HCT116 (cell line): ENCODE data around the gene AMER3. TPM values are rescaled to one million over a fixed set of nuclear protein-coding genes. Genes with fewer than 3 reads are reported as not detected.

ENCODE experiments used
- ATAC-seq: fragments of 200-7000 bp; cut with Tn5 transposase; 2 replicates; pipeline ENCODE4 v1.9.1; 2020; ENCODE audit warnings: mild to moderate bottlenecking, moderate library complexity
- BruUV-seq: library from RNA; stranded (reverse); fragments of 400-500 nt; replicated peaks from 2 replicates; lab custom pipeline; 2021; lab: Mats Ljungman, UMichigan
- CTCF ChIA-PET: fragments of 300-600 bp; sonication (Branson Sonifier 250); formaldehyde crosslinking; loops from one replicate; lab custom pipeline; 2021; ENCODE audit warnings: antibody characterized with exemption; lab: Charles Lee
- POLR2A ChIA-PET: fragments of 300-600, 350-600 bp; sonication (Branson Sonifier 250); formaldehyde crosslinking; loops from one replicate; lab custom pipeline; 2021; ENCODE audit warnings: antibody characterized with exemption; lab: Charles Lee
- RAD21 ChIA-PET, 2 experiments: fragments of 300-600 bp; sonication (Branson Sonifier 250); formaldehyde crosslinking; loops; one replicate each; lab custom pipeline; 2023; ENCODE audit warnings: low total read pairs in 2 of 2; ENCODE audit not compliant: uncharacterized antibody in 2 of 2, unreplicated experiment in 2 of 2, low non-redundant PET in 1 of 2; lab: Charles Lee
- DNase-seq: peaks from one replicate; pipeline ENCODE4 v3.0.0-alpha.2; 2010; ENCODE audit warnings: low read depth, low spot score
- H2AFZ ChIP-seq: fragments of 200-600 bp; shearing (Covaris generic), sonication (generic); 2 replicates; pipeline ENCODE4 v1.6.1; 2017; ENCODE audit warnings: low read depth, mixed run types, mixed read lengths, antibody characterized with exemption, low read length; ENCODE audit not compliant: poor library complexity, severe bottlenecking
- H3K27ac ChIP-seq: 2 replicates; pipeline ENCODE4 v1.5.1; 2012; ENCODE audit warnings: low read depth, low read length
- H3K27me3 ChIP-seq: fragments of 200-600 bp; sonication (generic); 2 replicates; pipeline ENCODE4 v1.6.1; 2016; ENCODE audit warnings: mixed run types, low read length, mixed read lengths; ENCODE audit not compliant: insufficient read depth
- H3K36me3 ChIP-seq, 2 experiments: fragments of 200-500 bp in 1 of 2; fragments of 200-600 bp in 1 of 2; sonication (Bioruptor generic) in 1 of 2; sonication (generic) in 1 of 2; 2 replicates each; pipeline versions ENCODE4 v1.5.1 to v1.6.1; 2014 to 2016; ENCODE audit warnings: low read length in 2 of 2, inconsistent platforms in 1 of 2, mixed read lengths in 1 of 2, mixed run types in 1 of 2; ENCODE audit not compliant: insufficient read depth in 2 of 2, control insufficient read depth in 1 of 2
- H3K4me1 ChIP-seq, 2 experiments: fragments of 200-600 bp in 1 of 2; sonication (generic) in 1 of 2; 2 replicates each; pipeline versions ENCODE4 v1.5.1 to v1.6.1; 2012 to 2017; ENCODE audit warnings: low read length in 2 of 2, inconsistent platforms in 1 of 2, mild to moderate bottlenecking in 1 of 2, mixed read lengths in 1 of 2, mixed run types in 1 of 2, moderate library complexity in 1 of 2; ENCODE audit not compliant: insufficient read depth in 2 of 2, control insufficient read depth in 1 of 2
- H3K4me2 ChIP-seq: fragments of 200-600 bp; sonication (generic); 2 replicates; pipeline ENCODE4 v1.6.1; 2017; ENCODE audit warnings: mixed run types, low read length, mixed read lengths
- H3K4me3 ChIP-seq, 2 experiments: fragments of 200-600 bp in 1 of 2; sonication (generic) in 1 of 2; replicated peaks in 1 of 2; 2 replicates each; pipeline ENCODE4 v1.5.1; 2011 to 2016; ENCODE audit warnings: low read length in 2 of 2, control low read depth in 1 of 2, low read depth in 1 of 2, mild to moderate bottlenecking in 1 of 2, mixed read lengths in 1 of 2, mixed run types in 1 of 2
- H3K79me2 ChIP-seq: fragments of 200-600 bp; sonication (generic); 2 replicates; pipeline ENCODE4 v1.6.1; 2017; ENCODE audit warnings: mild to moderate bottlenecking, mixed run types, low read length, moderate library complexity, mixed read lengths; ENCODE audit not compliant: insufficient read depth
- H3K9ac ChIP-seq: fragments of 200-600 bp; sonication (generic); 2 replicates; pipeline ENCODE4 v1.6.1; 2016; ENCODE audit warnings: low read length, mixed read lengths
- H3K9me2 ChIP-seq: fragments of 200-600 bp; sonication (generic), shearing (Covaris generic); 2 replicates; pipeline ENCODE4 v1.6.1; 2017; ENCODE audit warnings: mixed run types, mild to moderate bottlenecking, moderate library complexity; ENCODE audit not compliant: insufficient read depth
- H3K9me3 ChIP-seq, 2 experiments: fragments of 200-500 bp in 1 of 2; fragments of 200-600 bp in 1 of 2; sonication (Bioruptor generic) in 1 of 2; sonication (generic) in 1 of 2; 2 replicates each; pipeline ENCODE4 v1.6.1; 2014 to 2017; ENCODE audit warnings: low read length in 2 of 2, mixed read lengths in 2 of 2, inconsistent platforms in 1 of 2, low read depth in 1 of 2, mild to moderate bottlenecking in 1 of 2, mixed run types in 1 of 2, moderate library complexity in 1 of 2; ENCODE audit not compliant: control insufficient read depth in 1 of 2, insufficient read depth in 1 of 2
- H4K20me1 ChIP-seq: fragments of 200-600 bp; sonication (generic), shearing (Covaris generic); 2 replicates; pipeline ENCODE4 v1.6.1; 2017; ENCODE audit warnings: mixed run types, mild to moderate bottlenecking, moderate library complexity; ENCODE audit not compliant: insufficient read depth
- CEBPB ChIP-seq: IDR thresholded peaks from 2 replicates; pipeline ENCODE4 v1.6.1; 2012; ENCODE audit warnings: low read depth
- EGR1 ChIP-seq: IDR thresholded peaks from 2 replicates; pipeline ENCODE4 v1.6.1; 2012; ENCODE audit warnings: low read depth
- EZH2 ChIP-seq: fragments of 200-600 bp; sonication (generic); IDR thresholded peaks from 2 replicates; pipeline ENCODE4 v1.6.1; 2017; ENCODE audit warnings: antibody characterized with exemption, mixed run types
- SP1 ChIP-seq: IDR thresholded peaks from 2 replicates; pipeline ENCODE4 v1.6.1; 2012; ENCODE audit warnings: low read depth
- SRF ChIP-seq: IDR thresholded peaks from 2 replicates; pipeline ENCODE4 v1.6.1; 2012; ENCODE audit warnings: low read depth
- TCF7L2 ChIP-seq: IDR thresholded peaks from 2 replicates; pipeline ENCODE4 v1.7.0; 2011; ENCODE audit warnings: borderline replicate concordance, inconsistent platforms; ENCODE audit not compliant: insufficient read depth, insufficient read length; ENCODE audit errors: extremely low read depth
- intact Hi-C: fragments of 100-400 bp; cut with micrococcal nuclease; formaldehyde crosslinking; loops from 2 replicates; pipeline ENCODE4 v1.10.0; 2022
- total RNA-seq: library from RNA; stranded (reverse); gene quantifications from one replicate; pipeline ENCODE4 v1.2.1, GENCODE V29; 2021; ENCODE audit not compliant: unreplicated experiment
- TF ChIP-seq, protein P1 (sequence below): IDR thresholded peaks from 2 replicates; pipeline ENCODE4 v1.6.1; 2012
- TF ChIP-seq, protein P2 (sequence below), 3 experiments: fragments of 200-600 bp in 1 of 3; sonication (generic) in 1 of 3; IDR thresholded peaks in 2 of 3; conservative IDR thresholded peaks in 1 of 3; 2 replicates each; pipeline ENCODE4 v1.5.1; 2012 to 2017; ENCODE audit warnings: low read depth in 2 of 3, low read length in 2 of 3, antibody characterized with exemption in 1 of 3, borderline replicate concordance in 1 of 3, control low read depth in 1 of 3, mild to moderate bottlenecking in 1 of 3, mixed read lengths in 1 of 3, mixed run types in 1 of 3, moderate library complexity in 1 of 3; ENCODE audit not compliant: insufficient read depth in 1 of 3
- TF ChIP-seq, protein P3 (sequence below): IDR thresholded peaks from 2 replicates; pipeline ENCODE4 v1.6.1; 2012; ENCODE audit warnings: low read depth
- TF ChIP-seq, protein P4 (sequence below): IDR thresholded peaks from 2 replicates; pipeline ENCODE4 v1.6.1; 2012

AMER3 gene
- total RNA-seq, 1 experiment from 2014 or later: not detected

DNA sequence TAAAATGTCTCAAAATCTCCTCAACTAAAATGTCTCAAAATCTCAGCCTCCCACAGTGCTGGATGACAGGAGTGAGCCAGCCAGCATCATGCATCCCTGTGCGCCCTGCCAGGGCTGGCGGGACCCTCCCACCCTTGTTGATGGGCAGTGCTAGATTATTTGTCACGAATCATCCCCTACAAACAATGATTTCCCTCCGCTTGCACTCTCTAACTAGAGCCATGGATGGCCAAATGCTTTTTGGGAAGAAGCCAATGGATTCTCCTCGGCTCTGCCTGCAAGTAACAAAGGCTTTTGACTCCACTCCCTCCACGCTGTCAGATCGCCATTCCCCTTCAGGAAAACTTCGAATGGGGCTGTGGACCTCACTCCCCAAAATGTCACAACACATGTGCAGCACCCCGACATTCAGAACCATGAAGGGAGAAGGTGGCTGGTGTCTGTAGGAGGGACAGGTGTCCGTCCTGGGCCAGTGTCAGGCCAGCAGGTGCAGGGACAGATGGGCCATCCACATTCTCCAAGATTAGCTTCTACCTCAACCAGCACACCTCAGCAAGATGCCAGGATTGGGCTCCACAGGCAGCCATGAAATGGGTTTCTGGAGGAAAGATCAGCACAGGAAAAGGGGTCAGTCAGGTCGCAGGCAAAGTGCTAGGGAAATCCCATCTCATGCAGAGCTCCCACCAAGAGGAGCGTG, 11.5 kb downstream of the AMER3 start:
- Histone ChIP-seq H2AFZ (no peak overlapping the region), H3K4me1 (peaks cover 0 to 4% of the 10 kb centered on the region in 2 experiments; a peak in 1 of 4 replicates), H4K20me1 (no peaks in the 10 kb centered on the region), H3K27ac (no peak overlapping the region), H3K27me3 (no peaks in the 10 kb centered on the region), H3K9me3 (no peaks in the 10 kb centered on the region), H3K4me2 (no peak overlapping the region), H3K4me3 (no peak overlapping the region), H3K79me2 (no peaks in the 10 kb centered on the region), H3K9ac (no peak overlapping the region), H3K36me3 (no peaks in the 10 kb centered on the region), H3K9me2 (no peaks in the 10 kb centered on the region)
- TF ChIP-seq TCF7L2 (no peak), EGR1 (no peak), SP1 (no peak)
- TF ChIP-seq, protein P1, sequence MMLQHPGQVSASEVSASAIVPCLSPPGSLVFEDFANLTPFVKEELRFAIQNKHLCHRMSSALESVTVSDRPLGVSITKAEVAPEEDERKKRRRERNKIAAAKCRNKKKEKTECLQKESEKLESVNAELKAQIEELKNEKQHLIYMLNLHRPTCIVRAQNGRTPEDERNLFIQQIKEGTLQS: no peak
- TF ChIP-seq, protein P2, sequence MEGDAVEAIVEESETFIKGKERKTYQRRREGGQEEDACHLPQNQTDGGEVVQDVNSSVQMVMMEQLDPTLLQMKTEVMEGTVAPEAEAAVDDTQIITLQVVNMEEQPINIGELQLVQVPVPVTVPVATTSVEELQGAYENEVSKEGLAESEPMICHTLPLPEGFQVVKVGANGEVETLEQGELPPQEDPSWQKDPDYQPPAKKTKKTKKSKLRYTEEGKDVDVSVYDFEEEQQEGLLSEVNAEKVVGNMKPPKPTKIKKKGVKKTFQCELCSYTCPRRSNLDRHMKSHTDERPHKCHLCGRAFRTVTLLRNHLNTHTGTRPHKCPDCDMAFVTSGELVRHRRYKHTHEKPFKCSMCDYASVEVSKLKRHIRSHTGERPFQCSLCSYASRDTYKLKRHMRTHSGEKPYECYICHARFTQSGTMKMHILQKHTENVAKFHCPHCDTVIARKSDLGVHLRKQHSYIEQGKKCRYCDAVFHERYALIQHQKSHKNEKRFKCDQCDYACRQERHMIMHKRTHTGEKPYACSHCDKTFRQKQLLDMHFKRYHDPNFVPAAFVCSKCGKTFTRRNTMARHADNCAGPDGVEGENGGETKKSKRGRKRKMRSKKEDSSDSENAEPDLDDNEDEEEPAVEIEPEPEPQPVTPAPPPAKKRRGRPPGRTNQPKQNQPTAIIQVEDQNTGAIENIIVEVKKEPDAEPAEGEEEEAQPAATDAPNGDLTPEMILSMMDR (IDR thresholded peaks at IDR 0.05 in 2 of 3, conservative IDR thresholded peaks at IDR 0.05 in 1 of 3; ENCODE audit: borderline replicate concordance in 1 of 3, insufficient read depth in 1 of 3, low read depth in 2 of 3, low read length in 2 of 3): no peak
- ChIA-PET CTCF (no interaction called here), RAD21 (no interaction called here), POLR2A (no interaction called here)
- intact Hi-C loops: no loop called here
- ATAC-seq (no peak), DNase-seq (no peak)
- no TSS peak for BruUV-seq

DNA sequence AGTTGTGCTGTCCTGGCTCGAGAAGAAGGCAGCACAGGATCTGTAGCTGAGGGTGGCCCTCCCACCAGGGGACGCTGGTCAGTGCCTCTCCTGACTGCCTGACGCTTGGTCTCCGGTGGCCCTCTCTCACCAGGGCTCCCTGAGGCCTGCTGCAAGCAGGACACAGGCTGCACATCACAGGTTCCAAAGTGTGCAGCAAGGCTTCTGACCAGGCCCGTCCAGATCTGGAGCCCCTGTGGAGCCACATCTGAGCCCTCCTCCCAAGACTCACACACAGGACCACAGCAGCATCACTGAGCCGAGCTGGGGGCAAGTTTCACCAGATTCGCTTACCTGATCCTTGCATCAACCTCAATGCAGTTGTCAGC, 12.1 kb downstream of the AMER3 start:
- ChIA-PET RAD21 (no interaction called here), POLR2A (no interaction called here), CTCF (no interaction called here)
- BruUV-seq: no TSS peak
- Histone ChIP-seq H3K4me1 (peaks cover 0 to 4% of the 10 kb centered on the region in 2 experiments; a peak in 1 of 4 replicates), H3K9me2 (no peaks in the 10 kb centered on the region), H3K27me3 (no peaks in the 10 kb centered on the region), H3K79me2 (no peaks in the 10 kb centered on the region), H3K27ac (no peak overlapping the region), H3K4me3 (no peak overlapping the region), H4K20me1 (no peaks in the 10 kb centered on the region), H3K4me2 (no peak overlapping the region), H3K36me3 (no peaks in the 10 kb centered on the region), H3K9me3 (no peaks in the 10 kb centered on the region), H2AFZ (no peak overlapping the region), H3K9ac (no peak overlapping the region)
- intact Hi-C loops: no loop called here
- no peak for DNase-seq
- no peak for ATAC-seq
- TF ChIP-seq CEBPB (no peak), SRF (no peak), EZH2 (no peak)
- TF ChIP-seq, protein P3, sequence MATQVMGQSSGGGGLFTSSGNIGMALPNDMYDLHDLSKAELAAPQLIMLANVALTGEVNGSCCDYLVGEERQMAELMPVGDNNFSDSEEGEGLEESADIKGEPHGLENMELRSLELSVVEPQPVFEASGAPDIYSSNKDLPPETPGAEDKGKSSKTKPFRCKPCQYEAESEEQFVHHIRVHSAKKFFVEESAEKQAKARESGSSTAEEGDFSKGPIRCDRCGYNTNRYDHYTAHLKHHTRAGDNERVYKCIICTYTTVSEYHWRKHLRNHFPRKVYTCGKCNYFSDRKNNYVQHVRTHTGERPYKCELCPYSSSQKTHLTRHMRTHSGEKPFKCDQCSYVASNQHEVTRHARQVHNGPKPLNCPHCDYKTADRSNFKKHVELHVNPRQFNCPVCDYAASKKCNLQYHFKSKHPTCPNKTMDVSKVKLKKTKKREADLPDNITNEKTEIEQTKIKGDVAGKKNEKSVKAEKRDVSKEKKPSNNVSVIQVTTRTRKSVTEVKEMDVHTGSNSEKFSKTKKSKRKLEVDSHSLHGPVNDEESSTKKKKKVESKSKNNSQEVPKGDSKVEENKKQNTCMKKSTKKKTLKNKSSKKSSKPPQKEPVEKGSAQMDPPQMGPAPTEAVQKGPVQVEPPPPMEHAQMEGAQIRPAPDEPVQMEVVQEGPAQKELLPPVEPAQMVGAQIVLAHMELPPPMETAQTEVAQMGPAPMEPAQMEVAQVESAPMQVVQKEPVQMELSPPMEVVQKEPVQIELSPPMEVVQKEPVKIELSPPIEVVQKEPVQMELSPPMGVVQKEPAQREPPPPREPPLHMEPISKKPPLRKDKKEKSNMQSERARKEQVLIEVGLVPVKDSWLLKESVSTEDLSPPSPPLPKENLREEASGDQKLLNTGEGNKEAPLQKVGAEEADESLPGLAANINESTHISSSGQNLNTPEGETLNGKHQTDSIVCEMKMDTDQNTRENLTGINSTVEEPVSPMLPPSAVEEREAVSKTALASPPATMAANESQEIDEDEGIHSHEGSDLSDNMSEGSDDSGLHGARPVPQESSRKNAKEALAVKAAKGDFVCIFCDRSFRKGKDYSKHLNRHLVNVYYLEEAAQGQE: no peak
- TF ChIP-seq, protein P4, sequence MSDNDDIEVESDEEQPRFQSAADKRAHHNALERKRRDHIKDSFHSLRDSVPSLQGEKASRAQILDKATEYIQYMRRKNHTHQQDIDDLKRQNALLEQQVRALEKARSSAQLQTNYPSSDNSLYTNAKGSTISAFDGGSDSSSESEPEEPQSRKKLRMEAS: no peak
- TF ChIP-seq, protein P2 (IDR thresholded peaks at IDR 0.05 in 2 of 3, conservative IDR thresholded peaks at IDR 0.05 in 1 of 3; ENCODE audit: borderline replicate concordance in 1 of 3, insufficient read depth in 1 of 3, low read depth in 2 of 3, low read length in 2 of 3): 0 out of 6 replicates have a peak, but pooled peaks of 1 of the 3 experiments have one; percentile 7
